DND-41 (cell line): ENCODE data around the gene PRRX1.

ENCODE experiments used
- EZH2 ChIP-seq: IDR thresholded peaks from 3 replicates; pipeline ENCODE4 v1.6.1; 2012; ENCODE audit warnings: borderline replicate concordance, low read depth, mild to moderate bottlenecking, moderate library complexity, low read length, inconsistent platforms; ENCODE audit not compliant: severe bottlenecking
- TF ChIP-seq, protein P1 (sequence below): IDR thresholded peaks from 2 replicates; pipeline ENCODE4 v1.5.1; 2012; ENCODE audit warnings: borderline replicate concordance, low read length, moderate library complexity, mild to moderate bottlenecking; ENCODE audit not compliant: poor library complexity, severe bottlenecking; ENCODE audit errors: extremely low read depth

DNA sequence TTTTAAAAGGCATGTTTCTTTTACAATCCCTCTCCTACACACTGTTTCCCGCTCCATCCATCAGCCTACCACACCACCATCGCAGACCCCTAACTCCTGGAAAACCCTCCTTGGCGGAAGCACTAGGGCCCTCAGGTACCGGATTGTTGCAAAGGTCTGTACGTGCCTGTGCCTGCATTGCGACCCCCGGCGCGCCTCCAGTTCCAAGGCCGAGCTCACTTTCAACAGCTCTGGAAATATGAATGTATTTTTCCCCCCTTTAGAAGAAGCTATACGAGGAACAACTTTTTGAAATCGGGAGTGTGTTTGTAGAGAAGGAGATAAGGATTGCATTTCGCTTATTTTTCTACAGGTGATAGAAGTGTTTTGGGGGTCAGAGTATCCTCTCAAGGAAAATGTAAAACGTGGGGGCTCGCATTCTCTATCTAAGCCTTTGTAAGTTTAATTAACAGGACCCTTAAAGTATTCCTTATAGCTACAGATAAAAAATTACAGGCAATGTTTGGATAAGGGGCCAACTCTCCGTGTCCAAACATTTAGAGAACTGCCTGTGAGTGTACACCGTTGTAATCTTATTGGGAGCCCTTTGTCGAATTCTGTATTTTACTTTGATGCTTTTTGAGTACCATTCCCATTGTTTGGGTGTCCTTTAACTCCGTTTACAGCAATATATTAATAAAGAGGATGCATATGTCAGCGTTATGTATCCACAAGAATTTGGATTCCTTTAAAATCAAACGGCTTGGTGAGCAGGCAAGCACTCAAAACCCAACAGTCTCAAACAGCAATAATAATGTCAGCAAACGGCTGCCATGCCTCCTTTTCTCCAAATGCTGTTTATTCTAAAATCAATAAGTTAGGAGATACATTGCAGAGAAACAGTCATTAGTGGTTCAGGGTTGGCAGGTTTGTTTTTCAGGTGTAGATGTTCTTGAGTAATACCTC lies 5.9 kb downstream of the PRRX1 start:
- no peak for TF ChIP-seq EZH2
- TF ChIP-seq, protein P1, sequence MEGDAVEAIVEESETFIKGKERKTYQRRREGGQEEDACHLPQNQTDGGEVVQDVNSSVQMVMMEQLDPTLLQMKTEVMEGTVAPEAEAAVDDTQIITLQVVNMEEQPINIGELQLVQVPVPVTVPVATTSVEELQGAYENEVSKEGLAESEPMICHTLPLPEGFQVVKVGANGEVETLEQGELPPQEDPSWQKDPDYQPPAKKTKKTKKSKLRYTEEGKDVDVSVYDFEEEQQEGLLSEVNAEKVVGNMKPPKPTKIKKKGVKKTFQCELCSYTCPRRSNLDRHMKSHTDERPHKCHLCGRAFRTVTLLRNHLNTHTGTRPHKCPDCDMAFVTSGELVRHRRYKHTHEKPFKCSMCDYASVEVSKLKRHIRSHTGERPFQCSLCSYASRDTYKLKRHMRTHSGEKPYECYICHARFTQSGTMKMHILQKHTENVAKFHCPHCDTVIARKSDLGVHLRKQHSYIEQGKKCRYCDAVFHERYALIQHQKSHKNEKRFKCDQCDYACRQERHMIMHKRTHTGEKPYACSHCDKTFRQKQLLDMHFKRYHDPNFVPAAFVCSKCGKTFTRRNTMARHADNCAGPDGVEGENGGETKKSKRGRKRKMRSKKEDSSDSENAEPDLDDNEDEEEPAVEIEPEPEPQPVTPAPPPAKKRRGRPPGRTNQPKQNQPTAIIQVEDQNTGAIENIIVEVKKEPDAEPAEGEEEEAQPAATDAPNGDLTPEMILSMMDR: no peak
